Progenitor cell of endocrine pancreas (in vitro differentiated cells): ENCODE data around the gene EIF2S2. TPM values are rescaled to one million over a fixed set of nuclear protein-coding genes. Genes with fewer than 3 reads are reported as not detected.

Source experiments
- DNase-seq: peaks from one replicate; pipeline ENCODE4 v3.0.0; 2021; ENCODE audit warnings: low spot score; ENCODE audit not compliant: unreplicated experiment
- H3K27ac Mint-ChIP-seq: 2 replicates; pipeline ENCODE4 v1.8.0; 2021; ENCODE audit warnings: mild to moderate bottlenecking, moderate library complexity, mixed read lengths
- H3K27me3 Mint-ChIP-seq: 2 replicates; pipeline ENCODE4 v1.8.0; 2021; ENCODE audit warnings: mixed read lengths
- H3K36me3 Mint-ChIP-seq: 2 replicates; pipeline ENCODE4 v1.8.0; 2022; ENCODE audit warnings: mixed read lengths; ENCODE audit not compliant: insufficient read depth
- H3K4me1 Mint-ChIP-seq: 2 replicates; pipeline ENCODE4 v1.8.0; 2021; ENCODE audit warnings: low read depth, mixed read lengths
- H3K4me3 Mint-ChIP-seq: 2 replicates; pipeline ENCODE4 v1.8.0; 2021; ENCODE audit warnings: low read depth, mild to moderate bottlenecking, moderate library complexity, mixed read lengths
- H3K9me3 Mint-ChIP-seq: 2 replicates; pipeline ENCODE4 v1.8.0; 2021; ENCODE audit warnings: low read depth, mixed read lengths
- CTCF ChIP-seq: fragments of 200-600 bp; sonication (generic); IDR thresholded peaks from one replicate; pipeline ENCODE4 v1.5.0; 2021; ENCODE audit warnings: antibody characterized with exemption, mild to moderate bottlenecking; ENCODE audit not compliant: unreplicated experiment
- total RNA-seq: library from RNA; stranded (reverse); gene quantifications from 2 replicates; pipeline ENCODE4 v1.2.1, GENCODE V29; 2021

The EIF2S2 gene
- total RNA-seq, 1 donor from 2014 or later: 84.0 TPM

DNA sequence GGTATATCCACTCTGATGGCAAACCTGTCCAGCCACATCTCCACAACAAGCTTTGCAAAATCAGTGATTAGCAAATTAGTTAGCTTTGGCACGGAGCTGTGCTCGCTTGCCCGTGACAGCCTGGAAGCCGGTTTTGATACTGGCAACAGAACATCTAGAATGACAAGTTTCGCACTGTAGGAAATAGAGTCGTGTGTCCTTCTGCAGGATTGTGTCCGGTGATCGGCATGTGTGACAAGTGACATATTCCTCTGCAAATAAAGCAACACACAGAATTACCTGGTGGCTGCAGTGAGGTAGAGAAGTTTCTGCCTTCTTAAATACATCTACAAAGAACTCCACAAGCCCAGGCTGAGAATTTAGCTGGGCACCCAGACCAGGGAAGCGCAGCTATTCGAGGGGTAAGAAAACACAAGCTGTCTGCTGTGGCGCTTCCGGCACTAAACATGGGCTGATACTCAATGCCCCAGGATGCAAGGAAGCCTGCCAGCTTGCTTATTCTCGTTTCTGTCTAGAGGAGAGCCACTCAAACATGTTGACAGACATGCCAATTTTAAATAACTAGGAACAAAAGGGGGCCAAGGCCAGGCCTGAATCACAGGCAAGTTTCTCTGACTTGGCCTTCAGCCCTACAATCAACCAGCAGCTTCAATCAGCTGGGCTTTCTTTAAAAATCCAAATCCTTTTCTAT, 22.2 kb downstream of the EIF2S2 start:
- H3K4me3 Mint-ChIP-seq: no peak overlapping the region
- peaks cover 59% of the 10 kb centered on the region for H3K36me3 Mint-ChIP-seq
- H3K27ac Mint-ChIP-seq: peak overlapping the region; percentile 83
- H3K4me1 Mint-ChIP-seq: no peaks in the 10 kb centered on the region
- DNase-seq: no peak
- TF ChIP-seq CTCF: no peak
- H3K9me3 Mint-ChIP-seq: no peaks in the 10 kb centered on the region
- H3K27me3 Mint-ChIP-seq: no peaks in the 10 kb centered on the region

GRCh38 chr20:34089175-34089479, 22.9 kb downstream of the EIF2S2 start:
- Mint-ChIP-seq H3K9me3 (no peaks in the 10 kb centered on the region), H3K27ac (peak overlapping the region; percentile 25), H3K27me3 (no peaks in the 10 kb centered on the region), H3K4me1 (no peaks in the 10 kb centered on the region), H3K36me3 (peaks cover 62% of the 10 kb centered on the region), H3K4me3 (no peak overlapping the region)
- no peak for TF ChIP-seq CTCF
- no peak for DNase-seq

GRCh38 chr20:34088305-34089174, 23.5 kb downstream of the EIF2S2 start:
- Mint-ChIP-seq H3K9me3 (no peaks in the 10 kb centered on the region), H3K4me3 (no peak overlapping the region), H3K27me3 (no peaks in the 10 kb centered on the region), H3K27ac (peak overlapping the region; percentile 43), H3K4me1 (no peaks in the 10 kb centered on the region), H3K36me3 (peaks cover 62% of the 10 kb centered on the region)
- no peak for DNase-seq
- TF ChIP-seq CTCF: no peak

- H3K27ac Mint-ChIP-seq: peak overlapping the region; percentile 57
- TF ChIP-seq CTCF: no peak
Observed at GRCh38 chr20:34085544-34086040, 26.5 kb downstream of the EIF2S2 start.

DNA sequence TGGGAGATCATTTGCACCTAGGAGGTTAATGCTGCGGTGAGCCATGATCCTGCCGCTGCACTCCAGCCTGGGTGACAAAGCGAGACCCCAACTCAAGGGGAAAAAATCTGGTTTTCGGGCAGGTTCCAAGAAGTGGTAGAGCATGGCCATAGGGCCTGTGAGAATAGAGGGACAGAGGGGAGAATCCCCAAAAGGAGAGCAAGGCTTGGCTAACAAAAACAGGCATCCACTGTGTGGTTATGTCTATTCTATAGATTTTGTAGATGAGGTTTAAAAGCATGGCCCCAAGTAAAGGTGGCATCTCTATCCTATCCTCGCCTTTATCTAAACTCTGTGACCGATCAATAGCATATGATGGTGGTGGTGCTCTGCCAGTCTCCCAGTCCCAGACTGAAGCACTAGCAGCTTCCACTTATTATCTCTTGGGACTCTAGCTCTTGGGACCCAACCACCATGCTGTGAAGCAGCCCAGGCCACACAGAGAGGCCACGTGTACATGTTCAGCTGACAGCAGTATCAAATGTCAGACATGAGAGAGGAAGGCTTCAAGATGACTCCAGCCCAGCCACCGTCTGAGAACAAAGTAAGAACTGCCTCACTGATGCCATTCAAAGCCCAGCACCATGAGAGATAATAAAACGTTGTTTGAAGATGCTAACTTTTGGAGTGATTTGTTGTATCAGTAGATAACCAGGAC, 27.7 kb downstream of the EIF2S2 start:
- no peak overlapping the region for H3K4me3 Mint-ChIP-seq
- no peak for TF ChIP-seq CTCF
- no peak for DNase-seq
- H3K9me3 Mint-ChIP-seq: no peaks in the 10 kb centered on the region
- H3K4me1 Mint-ChIP-seq: no peaks in the 10 kb centered on the region
- H3K27ac Mint-ChIP-seq: peak overlapping the region; percentile 72
- H3K36me3 Mint-ChIP-seq: peaks cover 35% of the 10 kb centered on the region
- H3K27me3 Mint-ChIP-seq: no peaks in the 10 kb centered on the region

More at GRCh38 chr20:34085544-34086040, 26.5 kb downstream of the EIF2S2 start:
- peaks cover 44% of the 10 kb centered on the region for H3K36me3 Mint-ChIP-seq
- no peaks in the 10 kb centered on the region for H3K27me3 Mint-ChIP-seq
- DNase-seq: no peak
- no peaks in the 10 kb centered on the region for H3K9me3 Mint-ChIP-seq
- no peak overlapping the region for H3K4me3 Mint-ChIP-seq
- no peaks in the 10 kb centered on the region for H3K4me1 Mint-ChIP-seq
